Fibroblast of upper back skin (primary cell): ENCODE data around the gene ACYP2.
"Not testable (repeated sequence)": the region's sequence is repeated elsewhere in the genome, so short reads cannot be mapped to it uniquely, and the experiment has no call there.

Experiments
- DNase-seq: peaks from one replicate; pipeline ENCODE4 v3.0.0-alpha.2; 2013

The ACYP2 gene

GRCh38 chr2:54099370-54099769, 16.0 kb upstream of the ACYP2 start:
- no peak for DNase-seq

- DNase-seq = no peak
These were observed 15.4 kb upstream of the ACYP2 start for GRCh38 chr2:54099829-54100585.

- no peak for DNase-seq
These were observed 14.6 kb upstream of the ACYP2 start for GRCh38 chr2:54100772-54101171.

- DNase-seq = peak; percentile 61
These were observed 11.7 kb upstream of the ACYP2 start for GRCh38 chr2:54103454-54104314.

GRCh38 chr2:54106631-54107454, 8.6 kb upstream of the ACYP2 start:
- peak; percentile 49 for DNase-seq

- no peak for DNase-seq
These were observed 8.0 kb upstream of the ACYP2 start for GRCh38 chr2:54107455-54107764.

GRCh38 chr2:54107903-54108615, 7.4 kb upstream of the ACYP2 start:
- no peak for DNase-seq

- DNase-seq = no peak
These were observed 5.6 kb upstream of the ACYP2 start for GRCh38 chr2:54109848-54110247.

- DNase-seq = not testable (repeated sequence)
These were observed 936 bp upstream of the ACYP2 start for GRCh38 chr2:54114479-54114878.

GRCh38 chr2:54114936-54115283, 505 bp upstream of the ACYP2 start:
- no peak for DNase-seq

- DNase-seq = not testable (repeated sequence)
These were observed 1.2 kb downstream of the ACYP2 start for GRCh38 chr2:54116598-54116997.

- no peak for DNase-seq
These were observed 5.5 kb downstream of the ACYP2 start for GRCh38 chr2:54120950-54121349.

- peak; percentile 10 for DNase-seq
These were observed 6.9 kb downstream of the ACYP2 start for GRCh38 chr2:54122171-54122935.

- DNase-seq = peak; percentile 41
These were observed 7.5 kb downstream of the ACYP2 start for GRCh38 chr2:54122939-54123338.

GRCh38 chr2:54127174-54127573, 11.8 kb downstream of the ACYP2 start:
- not testable (repeated sequence) for DNase-seq

GRCh38 chr2:54133056-54133455, 17.6 kb downstream of the ACYP2 start:
- DNase-seq = no peak

- no peak for DNase-seq
These were observed 23.8 kb downstream of the ACYP2 start for GRCh38 chr2:54139210-54139609.

- no peak for DNase-seq
These were observed 28.4 kb downstream of the ACYP2 start for GRCh38 chr2:54143780-54144179.

GRCh38 chr2:54148391-54148790, 33.0 kb downstream of the ACYP2 start:
- DNase-seq = no peak

GRCh38 chr2:54149638-54150441, 34.4 kb downstream of the ACYP2 start:
- peak; percentile 87 for DNase-seq

GRCh38 chr2:54158311-54158710, 42.9 kb downstream of the ACYP2 start:
- DNase-seq = no peak
